OCI-LY7 (cell line): ENCODE results near the gene ACACA. TPM values are rescaled to one million over a fixed set of nuclear protein-coding genes. Genes with fewer than 3 reads are reported as not detected.

Experiments used
- BruUV-seq: library from RNA; stranded (reverse); fragments of 400-500 nt; replicated peaks from 2 replicates; lab custom pipeline; 2021; lab: Mats Ljungman, UMichigan
- CTCF ChIA-PET: fragments of 300-600 bp; sonication (Branson Sonifier 250); formaldehyde crosslinking; loops from one replicate; lab custom pipeline; 2022; ENCODE audit warnings: antibody characterized with exemption; ENCODE audit not compliant: unreplicated experiment; lab: Charles Lee
- POLR2A ChIA-PET: fragments of 300-600 bp; sonication (Branson Sonifier 250); formaldehyde crosslinking; loops from one replicate; lab custom pipeline; 2022; ENCODE audit warnings: antibody characterized with exemption; lab: Charles Lee
- DNase-seq: peaks from one replicate; pipeline ENCODE4 v3.0.0-alpha.2; 2015; ENCODE audit warnings: low spot score
- H2AFZ ChIP-seq: fragments of 200-600 bp; sonication (generic), shearing (Covaris generic); 2 replicates; pipeline ENCODE4 v1.6.1; 2014; ENCODE audit warnings: mild to moderate bottlenecking, antibody characterized with exemption, low read length, moderate library complexity
- H3K27ac ChIP-seq: fragments of 200-600 bp; sonication (generic); 2 replicates; pipeline ENCODE4 v1.5.1; 2014; ENCODE audit warnings: mixed run types, low read depth, mild to moderate bottlenecking, moderate library complexity, low read length, inconsistent platforms; ENCODE audit not compliant: poor library complexity, severe bottlenecking
- H3K36me3 ChIP-seq: fragments of 200-600 bp; sonication (generic); 2 replicates; pipeline ENCODE4 v1.6.1; 2014; ENCODE audit warnings: mild to moderate bottlenecking, antibody characterized with exemption, low read length, moderate library complexity, mixed read lengths; ENCODE audit not compliant: insufficient read depth
- H3K4me1 ChIP-seq: fragments of 200-600 bp; sonication (generic); 2 replicates; pipeline ENCODE4 v1.5.1; 2014; ENCODE audit warnings: mild to moderate bottlenecking, low read length; ENCODE audit not compliant: insufficient read depth, poor library complexity, severe bottlenecking
- H3K4me2 ChIP-seq: fragments of 200-600 bp; sonication (generic); 2 replicates; pipeline ENCODE4 v1.6.1; 2014; ENCODE audit warnings: mild to moderate bottlenecking, low read length
- H3K4me3 ChIP-seq: fragments of 200-600 bp; sonication (generic); 2 replicates; pipeline ENCODE4 v1.5.1; 2014; ENCODE audit warnings: mild to moderate bottlenecking, low read depth, low read length; ENCODE audit not compliant: poor library complexity, severe bottlenecking
- H3K79me2 ChIP-seq: fragments of 200-600 bp; sonication (generic); 2 replicates; pipeline ENCODE4 v1.6.1; 2016; ENCODE audit warnings: low read depth, mild to moderate bottlenecking, low read length, moderate library complexity, mixed read lengths; ENCODE audit not compliant: insufficient read depth
- H3K9me2 ChIP-seq: fragments of 200-600 bp; sonication (generic); 2 replicates; pipeline ENCODE4 v1.6.1; 2016; ENCODE audit warnings: mild to moderate bottlenecking, low read length, mixed read lengths; ENCODE audit not compliant: insufficient read depth
- H3K9me3 ChIP-seq: fragments of 200-600 bp; sonication (generic); 2 replicates; pipeline ENCODE4 v1.6.1; 2014; ENCODE audit warnings: mild to moderate bottlenecking, mixed run types, low read length, mixed read lengths
- H4K20me1 ChIP-seq: fragments of 200-600 bp; sonication (generic); 2 replicates; pipeline ENCODE4 v1.6.1; 2014; ENCODE audit warnings: mild to moderate bottlenecking, antibody characterized with exemption, low read length, moderate library complexity, mixed read lengths; ENCODE audit not compliant: insufficient read depth
- EZH2phosphoT487 ChIP-seq: fragments of 200-600 bp; sonication (generic); IDR thresholded peaks from 2 replicates; pipeline ENCODE4 v1.6.1; 2018; ENCODE audit warnings: low read depth, borderline replicate concordance, mild to moderate bottlenecking, mixed run types, antibody characterized with exemption, low read length, moderate library complexity, mixed read lengths
- intact Hi-C: fragments of 100-400 bp; cut with micrococcal nuclease; formaldehyde crosslinking; loops from one replicate; pipeline ENCODE4 v1.10.0; 2022; ENCODE audit not compliant: unreplicated experiment
- total RNA-seq, 2 experiments: library from RNA; depleted of rRNA in 1 of 2; stranded (reverse); fragments of >200 nt in 1 of 2; shearing (Covaris generic) in 1 of 2; gene quantifications; 2 replicates each; pipeline ENCODE4 v1.2.3, GENCODE V29; 2014 to 2022
- TF ChIP-seq, protein P1 (sequence below): fragments of 200-600 bp; sonication (generic); conservative IDR thresholded peaks from 2 replicates; pipeline ENCODE4 v1.5.1; 2014; ENCODE audit warnings: mild to moderate bottlenecking, antibody characterized with exemption, low read length, moderate library complexity, mixed read lengths

ACACA gene
- total RNA-seq, 2 experiments from 2014 or later, result 32.1 to 98.3 TPM

DNA sequence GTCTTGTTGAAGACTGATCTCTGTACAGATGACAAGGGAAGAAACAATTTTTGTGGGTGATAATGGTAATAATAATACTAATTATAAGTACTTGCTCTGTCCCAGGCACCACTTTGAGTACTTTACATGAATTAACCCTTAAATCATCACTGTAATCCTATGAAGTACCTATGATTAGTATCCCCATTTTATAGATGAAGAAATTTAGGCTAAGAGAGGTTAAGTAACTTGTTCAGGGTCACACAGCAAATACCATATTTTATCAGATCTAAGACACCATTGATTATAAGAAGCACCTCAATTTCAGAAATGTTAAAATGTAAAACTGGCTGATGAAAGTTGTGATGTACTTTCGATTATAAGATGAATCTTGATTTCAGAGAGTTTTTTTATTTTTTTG is 18.6 kb upstream of the ACACA start:
- no peak overlapping the region for H2AFZ ChIP-seq
- H3K4me2 ChIP-seq, result no peak overlapping the region
- no peaks in the 10 kb centered on the region for H4K20me1 ChIP-seq
- no peaks in the 10 kb centered on the region for H3K4me1 ChIP-seq
- intact Hi-C loops, result no loop called here
- BruUV-seq, result TSS peak; percentile 30
- no peak overlapping the region for H3K27ac ChIP-seq
- no peak for TF ChIP-seq EZH2phosphoT487
- TF ChIP-seq, protein P1, sequence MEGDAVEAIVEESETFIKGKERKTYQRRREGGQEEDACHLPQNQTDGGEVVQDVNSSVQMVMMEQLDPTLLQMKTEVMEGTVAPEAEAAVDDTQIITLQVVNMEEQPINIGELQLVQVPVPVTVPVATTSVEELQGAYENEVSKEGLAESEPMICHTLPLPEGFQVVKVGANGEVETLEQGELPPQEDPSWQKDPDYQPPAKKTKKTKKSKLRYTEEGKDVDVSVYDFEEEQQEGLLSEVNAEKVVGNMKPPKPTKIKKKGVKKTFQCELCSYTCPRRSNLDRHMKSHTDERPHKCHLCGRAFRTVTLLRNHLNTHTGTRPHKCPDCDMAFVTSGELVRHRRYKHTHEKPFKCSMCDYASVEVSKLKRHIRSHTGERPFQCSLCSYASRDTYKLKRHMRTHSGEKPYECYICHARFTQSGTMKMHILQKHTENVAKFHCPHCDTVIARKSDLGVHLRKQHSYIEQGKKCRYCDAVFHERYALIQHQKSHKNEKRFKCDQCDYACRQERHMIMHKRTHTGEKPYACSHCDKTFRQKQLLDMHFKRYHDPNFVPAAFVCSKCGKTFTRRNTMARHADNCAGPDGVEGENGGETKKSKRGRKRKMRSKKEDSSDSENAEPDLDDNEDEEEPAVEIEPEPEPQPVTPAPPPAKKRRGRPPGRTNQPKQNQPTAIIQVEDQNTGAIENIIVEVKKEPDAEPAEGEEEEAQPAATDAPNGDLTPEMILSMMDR, result no peak
- H3K9me2 ChIP-seq, result no peaks in the 10 kb centered on the region
- H3K36me3 ChIP-seq, result peaks cover 70% of the 10 kb centered on the region
- POLR2A ChIA-PET, result no interaction called here
- no peak for DNase-seq
- CTCF ChIA-PET, result no interaction called here
- H3K79me2 ChIP-seq, result no peaks in the 10 kb centered on the region
- H3K4me3 ChIP-seq, result no peak overlapping the region
- H3K9me3 ChIP-seq, result no peaks in the 10 kb centered on the region

- intact Hi-C loops, result no loop called here
- Histone ChIP-seq H3K27ac (no peak overlapping the region), H3K79me2 (0 out of 2 replicates have a peak, but pooled peaks cover under 1% of the 10 kb centered on the region), H4K20me1 (no peaks in the 10 kb centered on the region), H2AFZ (no peak overlapping the region), H3K4me1 (no peaks in the 10 kb centered on the region), H3K9me2 (no peaks in the 10 kb centered on the region), H3K4me3 (no peak overlapping the region), H3K36me3 (peaks cover 71% of the 10 kb centered on the region), H3K9me3 (no peaks in the 10 kb centered on the region), H3K4me2 (no peak overlapping the region)
- BruUV-seq, result no TSS peak
- TF ChIP-seq, protein P1, result no peak
- no peak for TF ChIP-seq EZH2phosphoT487
- POLR2A ChIA-PET, result no interaction called here
- CTCF ChIA-PET, result no interaction called here
- DNase-seq, result no peak
Observed at GRCh38 chr17:37422971-37423625, 16.5 kb upstream of the ACACA start.

DNA sequence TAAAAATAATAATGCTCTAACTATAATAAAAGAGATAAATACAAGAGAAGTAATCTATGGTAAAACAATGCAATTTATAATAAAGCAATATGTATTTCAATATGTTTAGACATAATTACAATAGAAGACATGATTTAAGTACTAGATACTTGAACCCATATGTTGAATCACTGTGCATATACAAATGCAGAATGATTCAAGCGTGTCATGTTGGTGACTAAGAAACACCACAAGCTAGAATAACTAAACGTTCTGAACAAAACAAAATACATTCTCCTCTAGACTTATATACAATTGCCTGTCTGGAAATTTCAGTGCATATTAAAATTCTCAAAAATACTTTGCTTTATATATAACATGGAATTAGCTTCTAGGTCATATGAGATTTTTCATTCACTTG is 11.2 kb upstream of the ACACA start:
- H4K20me1 ChIP-seq, result no peaks in the 10 kb centered on the region
- DNase-seq, result no peak
- TF ChIP-seq, protein P1, result no peak
- no peak for TF ChIP-seq EZH2phosphoT487
- no peaks in the 10 kb centered on the region for H3K9me2 ChIP-seq
- H2AFZ ChIP-seq, result no peak overlapping the region
- H3K9me3 ChIP-seq, result no peaks in the 10 kb centered on the region
- ChIA-PET POLR2A (no interaction called here), CTCF (no interaction called here)
- BruUV-seq, result no TSS peak
- peaks cover 75% of the 10 kb centered on the region for H3K36me3 ChIP-seq
- H3K4me2 ChIP-seq, result no peak overlapping the region
- intact Hi-C loops, result no loop called here
- peaks cover 6% of the 10 kb centered on the region; the same call in 1 of the 2 replicates for H3K79me2 ChIP-seq
- H3K27ac ChIP-seq, result no peak overlapping the region
- no peak overlapping the region for H3K4me3 ChIP-seq
- H3K4me1 ChIP-seq, result no peaks in the 10 kb centered on the region
